ENCODE measurements around the gene PSMB5.

PSMB5 gene

GRCh38 chr14:23056956-23057756 lies 22.5 kb upstream of the PSMB5 start, which contains the start of gene CDH24 (continued):
- TF ChIP-seq ZSCAN5A (tag by site-specific recombination; IDR thresholded peaks at IDR 0.05) (peak; percentile 43; the same call in 1 of the 2 replicates), ZNF513 (tag by site-specific recombination; IDR thresholded peaks at IDR 0.05) (no peak), ZNF701 (tag by site-specific recombination; IDR thresholded peaks at IDR 0.05) (no peak), PBX3 (CRISPR knock-in tag; IDR thresholded peaks at IDR 0.05) (no peak), ZNF341 (tag by site-specific recombination; IDR thresholded peaks at IDR 0.05; ENCODE audit: low read depth) (no peak), ZBTB7A (tag by site-specific recombination; IDR thresholded peaks at IDR 0.05; ENCODE audit: low read depth) (peak; percentile 88), PRDM1 (tag by site-specific recombination; IDR thresholded peaks at IDR 0.05) (peak; percentile 100), KLF8 (tag by site-specific recombination; IDR thresholded peaks at IDR 0.05) (no peak; the same call in 1 of the 2 replicates)
- TF ChIP-seq, protein P1, sequence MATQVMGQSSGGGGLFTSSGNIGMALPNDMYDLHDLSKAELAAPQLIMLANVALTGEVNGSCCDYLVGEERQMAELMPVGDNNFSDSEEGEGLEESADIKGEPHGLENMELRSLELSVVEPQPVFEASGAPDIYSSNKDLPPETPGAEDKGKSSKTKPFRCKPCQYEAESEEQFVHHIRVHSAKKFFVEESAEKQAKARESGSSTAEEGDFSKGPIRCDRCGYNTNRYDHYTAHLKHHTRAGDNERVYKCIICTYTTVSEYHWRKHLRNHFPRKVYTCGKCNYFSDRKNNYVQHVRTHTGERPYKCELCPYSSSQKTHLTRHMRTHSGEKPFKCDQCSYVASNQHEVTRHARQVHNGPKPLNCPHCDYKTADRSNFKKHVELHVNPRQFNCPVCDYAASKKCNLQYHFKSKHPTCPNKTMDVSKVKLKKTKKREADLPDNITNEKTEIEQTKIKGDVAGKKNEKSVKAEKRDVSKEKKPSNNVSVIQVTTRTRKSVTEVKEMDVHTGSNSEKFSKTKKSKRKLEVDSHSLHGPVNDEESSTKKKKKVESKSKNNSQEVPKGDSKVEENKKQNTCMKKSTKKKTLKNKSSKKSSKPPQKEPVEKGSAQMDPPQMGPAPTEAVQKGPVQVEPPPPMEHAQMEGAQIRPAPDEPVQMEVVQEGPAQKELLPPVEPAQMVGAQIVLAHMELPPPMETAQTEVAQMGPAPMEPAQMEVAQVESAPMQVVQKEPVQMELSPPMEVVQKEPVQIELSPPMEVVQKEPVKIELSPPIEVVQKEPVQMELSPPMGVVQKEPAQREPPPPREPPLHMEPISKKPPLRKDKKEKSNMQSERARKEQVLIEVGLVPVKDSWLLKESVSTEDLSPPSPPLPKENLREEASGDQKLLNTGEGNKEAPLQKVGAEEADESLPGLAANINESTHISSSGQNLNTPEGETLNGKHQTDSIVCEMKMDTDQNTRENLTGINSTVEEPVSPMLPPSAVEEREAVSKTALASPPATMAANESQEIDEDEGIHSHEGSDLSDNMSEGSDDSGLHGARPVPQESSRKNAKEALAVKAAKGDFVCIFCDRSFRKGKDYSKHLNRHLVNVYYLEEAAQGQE (tag by site-specific recombination; IDR thresholded peaks at IDR 0.05), result no peak

GRCh38 chr14:23056145-23056955 lies 21.6 kb upstream of the PSMB5 start:
- POLR2A ChIA-PET, result interaction anchor here (0.7 to 2.1 kb wide), 9 partner anchors 13 to 136 kb away, joined by 3 to 8 read pairs (median 4); partner anchors contain the start of genes ACIN1 and AJUBA
- H3K4me1 ChIP-seq (ENCODE audit: control insufficient read depth, insufficient read depth, low read length), result peaks cover 4% of the 10 kb centered on the region; the same call in 1 of the 2 replicates
- peaks cover 21 to 63% of the 10 kb centered on the region in 2 experiments for H3K36me3 ChIP-seq (ENCODE audit: control insufficient read depth in 2 of 2, insufficient read depth in 1 of 2, low read length in 2 of 2)
- CTCF ChIA-PET, result interaction anchor here (0.5 to 16.2 kb wide), 16 partner anchors 10 to 167 kb away, joined by 3 to 469 read pairs (median 4); partner anchors contain the start of genes AJUBA and HAUS4
- H3K4me3 ChIP-seq (ENCODE audit: low read depth, low read length), result peak overlapping the region; percentile 65
- H3K9me3 ChIP-seq (ENCODE audit: control insufficient read depth, insufficient read depth, low read depth, low read length), result no peaks in the 10 kb centered on the region
- H3K27ac ChIP-seq (ENCODE audit: extremely low read depth, low read depth, low read length), result peak overlapping the region; percentile 73; the same call in 1 of the 2 replicates
- peak; percentile 6; the same call in 1 of the 2 replicates for TF ChIP-seq ZNF654 (tag by site-specific recombination; IDR thresholded peaks at IDR 0.05; ENCODE audit: low read depth)
- 0 out of 2 replicates have a peak, but pooled peaks have one; percentile 37 for TF ChIP-seq SP3 (tag by site-specific recombination; IDR thresholded peaks at IDR 0.05)
- TF ChIP-seq, protein P2, sequence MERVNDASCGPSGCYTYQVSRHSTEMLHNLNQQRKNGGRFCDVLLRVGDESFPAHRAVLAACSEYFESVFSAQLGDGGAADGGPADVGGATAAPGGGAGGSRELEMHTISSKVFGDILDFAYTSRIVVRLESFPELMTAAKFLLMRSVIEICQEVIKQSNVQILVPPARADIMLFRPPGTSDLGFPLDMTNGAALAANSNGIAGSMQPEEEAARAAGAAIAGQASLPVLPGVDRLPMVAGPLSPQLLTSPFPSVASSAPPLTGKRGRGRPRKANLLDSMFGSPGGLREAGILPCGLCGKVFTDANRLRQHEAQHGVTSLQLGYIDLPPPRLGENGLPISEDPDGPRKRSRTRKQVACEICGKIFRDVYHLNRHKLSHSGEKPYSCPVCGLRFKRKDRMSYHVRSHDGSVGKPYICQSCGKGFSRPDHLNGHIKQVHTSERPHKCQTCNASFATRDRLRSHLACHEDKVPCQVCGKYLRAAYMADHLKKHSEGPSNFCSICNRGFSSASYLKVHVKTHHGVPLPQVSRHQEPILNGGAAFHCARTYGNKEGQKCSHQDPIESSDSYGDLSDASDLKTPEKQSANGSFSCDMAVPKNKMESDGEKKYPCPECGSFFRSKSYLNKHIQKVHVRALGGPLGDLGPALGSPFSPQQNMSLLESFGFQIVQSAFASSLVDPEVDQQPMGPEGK (tag by site-specific recombination; IDR thresholded peaks at IDR 0.05), result peak; percentile 78
- TF ChIP-seq EGR2 (tag by site-specific recombination; IDR thresholded peaks at IDR 0.05; ENCODE audit: low read depth), result peak; percentile 51
- TF ChIP-seq, protein P3, sequence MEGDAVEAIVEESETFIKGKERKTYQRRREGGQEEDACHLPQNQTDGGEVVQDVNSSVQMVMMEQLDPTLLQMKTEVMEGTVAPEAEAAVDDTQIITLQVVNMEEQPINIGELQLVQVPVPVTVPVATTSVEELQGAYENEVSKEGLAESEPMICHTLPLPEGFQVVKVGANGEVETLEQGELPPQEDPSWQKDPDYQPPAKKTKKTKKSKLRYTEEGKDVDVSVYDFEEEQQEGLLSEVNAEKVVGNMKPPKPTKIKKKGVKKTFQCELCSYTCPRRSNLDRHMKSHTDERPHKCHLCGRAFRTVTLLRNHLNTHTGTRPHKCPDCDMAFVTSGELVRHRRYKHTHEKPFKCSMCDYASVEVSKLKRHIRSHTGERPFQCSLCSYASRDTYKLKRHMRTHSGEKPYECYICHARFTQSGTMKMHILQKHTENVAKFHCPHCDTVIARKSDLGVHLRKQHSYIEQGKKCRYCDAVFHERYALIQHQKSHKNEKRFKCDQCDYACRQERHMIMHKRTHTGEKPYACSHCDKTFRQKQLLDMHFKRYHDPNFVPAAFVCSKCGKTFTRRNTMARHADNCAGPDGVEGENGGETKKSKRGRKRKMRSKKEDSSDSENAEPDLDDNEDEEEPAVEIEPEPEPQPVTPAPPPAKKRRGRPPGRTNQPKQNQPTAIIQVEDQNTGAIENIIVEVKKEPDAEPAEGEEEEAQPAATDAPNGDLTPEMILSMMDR (tag by site-specific recombination; IDR thresholded peaks at IDR 0.05), result peak; percentile 91
- TF ChIP-seq, protein P4, sequence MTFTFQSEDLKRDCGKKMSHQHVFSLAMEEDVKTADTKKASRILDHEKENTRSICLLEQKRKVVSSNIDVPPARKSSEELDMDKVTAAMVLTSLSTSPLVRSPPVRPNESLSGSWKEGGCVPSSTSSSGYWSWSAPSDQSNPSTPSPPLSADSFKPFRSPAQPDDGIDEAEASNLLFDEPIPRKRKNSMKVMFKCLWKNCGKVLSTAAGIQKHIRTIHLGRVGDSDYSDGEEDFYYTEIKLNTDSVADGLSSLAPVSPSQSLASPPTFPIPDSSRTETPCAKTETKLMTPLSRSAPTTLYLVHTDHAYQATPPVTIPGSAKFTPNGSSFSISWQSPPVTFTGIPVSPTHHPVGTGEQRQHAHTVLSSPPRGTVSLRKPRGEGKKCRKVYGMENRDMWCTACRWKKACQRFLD (tag by site-specific recombination; IDR thresholded peaks at IDR 0.05), result no peak
- TF ChIP-seq, protein P5, sequence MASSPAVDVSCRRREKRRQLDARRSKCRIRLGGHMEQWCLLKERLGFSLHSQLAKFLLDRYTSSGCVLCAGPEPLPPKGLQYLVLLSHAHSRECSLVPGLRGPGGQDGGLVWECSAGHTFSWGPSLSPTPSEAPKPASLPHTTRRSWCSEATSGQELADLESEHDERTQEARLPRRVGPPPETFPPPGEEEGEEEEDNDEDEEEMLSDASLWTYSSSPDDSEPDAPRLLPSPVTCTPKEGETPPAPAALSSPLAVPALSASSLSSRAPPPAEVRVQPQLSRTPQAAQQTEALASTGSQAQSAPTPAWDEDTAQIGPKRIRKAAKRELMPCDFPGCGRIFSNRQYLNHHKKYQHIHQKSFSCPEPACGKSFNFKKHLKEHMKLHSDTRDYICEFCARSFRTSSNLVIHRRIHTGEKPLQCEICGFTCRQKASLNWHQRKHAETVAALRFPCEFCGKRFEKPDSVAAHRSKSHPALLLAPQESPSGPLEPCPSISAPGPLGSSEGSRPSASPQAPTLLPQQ (tag by site-specific recombination; IDR thresholded peaks at IDR 0.05), result peak; percentile 46; the same call in 1 of the 2 replicates
- peak; percentile 64; the same call in 1 of the 2 replicates for TF ChIP-seq ZBTB8A (tag by site-specific recombination; IDR thresholded peaks at IDR 0.05)
- no peak for TF ChIP-seq ZNF266 (tag by site-specific recombination; IDR thresholded peaks at IDR 0.05; ENCODE audit: low read depth)

All from HEK293 (cell line).